ENCODE results near the gene ITIH3.

Gene ITIH3

DNA sequence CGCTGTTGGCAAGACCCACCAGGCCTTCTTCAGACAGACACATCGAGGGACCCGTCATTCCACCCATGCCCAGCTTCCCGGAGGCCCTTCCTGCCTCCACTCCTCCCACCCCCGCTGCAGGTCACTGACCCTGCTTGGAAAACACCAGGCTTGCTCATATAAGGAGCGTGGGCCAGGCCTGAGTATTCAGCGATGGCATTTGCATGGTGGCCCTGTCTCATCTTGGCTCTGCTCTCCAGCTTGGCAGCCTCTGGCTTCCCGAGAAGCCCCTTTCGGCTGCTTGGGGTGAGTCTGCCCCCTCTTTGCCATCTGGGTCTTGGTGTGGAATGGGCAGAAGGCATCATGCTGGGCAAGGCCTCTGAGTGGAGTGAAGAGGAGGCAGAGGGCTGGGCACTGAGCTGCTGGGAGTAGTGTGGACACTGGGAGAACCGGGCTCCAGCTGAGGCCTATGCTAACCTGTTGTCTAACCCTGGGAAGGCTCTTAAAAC is at the start of gene ITIH3:
TSS of gene ITIH3 (plus strand) at position 185 of the 488 bp plus-strand sequence. CDS start at position 193, 8 bp downstream.
- no peak for DNase-seq (ENCODE audit: low read depth)
- TF ChIP-seq, protein P1, sequence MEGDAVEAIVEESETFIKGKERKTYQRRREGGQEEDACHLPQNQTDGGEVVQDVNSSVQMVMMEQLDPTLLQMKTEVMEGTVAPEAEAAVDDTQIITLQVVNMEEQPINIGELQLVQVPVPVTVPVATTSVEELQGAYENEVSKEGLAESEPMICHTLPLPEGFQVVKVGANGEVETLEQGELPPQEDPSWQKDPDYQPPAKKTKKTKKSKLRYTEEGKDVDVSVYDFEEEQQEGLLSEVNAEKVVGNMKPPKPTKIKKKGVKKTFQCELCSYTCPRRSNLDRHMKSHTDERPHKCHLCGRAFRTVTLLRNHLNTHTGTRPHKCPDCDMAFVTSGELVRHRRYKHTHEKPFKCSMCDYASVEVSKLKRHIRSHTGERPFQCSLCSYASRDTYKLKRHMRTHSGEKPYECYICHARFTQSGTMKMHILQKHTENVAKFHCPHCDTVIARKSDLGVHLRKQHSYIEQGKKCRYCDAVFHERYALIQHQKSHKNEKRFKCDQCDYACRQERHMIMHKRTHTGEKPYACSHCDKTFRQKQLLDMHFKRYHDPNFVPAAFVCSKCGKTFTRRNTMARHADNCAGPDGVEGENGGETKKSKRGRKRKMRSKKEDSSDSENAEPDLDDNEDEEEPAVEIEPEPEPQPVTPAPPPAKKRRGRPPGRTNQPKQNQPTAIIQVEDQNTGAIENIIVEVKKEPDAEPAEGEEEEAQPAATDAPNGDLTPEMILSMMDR (IDR thresholded peaks at IDR 0.05; ENCODE audit: control insufficient read depth, extremely low read depth, insufficient read depth): no peak
- H3K4me3 ChIP-seq (ENCODE audit: low read depth, low read length): no peak within 1 kb of the TSS

DNA sequence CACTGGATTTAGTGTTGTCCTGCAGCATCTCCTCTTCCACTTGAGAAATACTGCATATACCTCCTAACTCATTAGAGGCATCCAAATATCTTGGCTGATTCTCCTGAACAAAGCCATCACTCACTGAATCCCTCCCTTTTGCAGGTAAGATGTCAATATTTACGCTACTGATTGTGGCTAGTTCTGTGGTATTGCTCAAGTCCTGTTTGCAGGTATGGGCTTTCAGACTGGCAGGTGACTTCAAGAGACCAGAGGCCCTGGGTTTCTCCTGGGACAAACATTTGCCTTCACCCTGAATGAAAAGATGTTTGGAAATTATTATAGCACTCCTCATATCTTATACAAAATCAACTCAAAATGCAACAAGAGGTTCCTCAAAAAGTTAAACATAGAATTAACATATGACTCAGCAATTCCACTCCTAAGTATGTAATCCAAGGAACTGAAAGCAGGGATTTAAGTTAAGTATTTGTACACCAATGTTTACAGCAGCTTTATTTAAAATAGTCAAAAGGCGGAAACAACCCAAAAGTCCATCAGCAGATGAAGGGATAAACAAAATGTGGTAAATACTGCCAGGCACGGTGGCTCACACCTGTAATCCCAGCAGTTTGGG is 42.4 kb upstream of the ITIH3 start:
- no peak for DNase-seq (ENCODE audit: low read depth)

GRCh38 chr3:52754373-52754772 is 40.2 kb upstream of the ITIH3 start:
- DNase-seq (ENCODE audit: low read depth): no peak
- H3K4me3 ChIP-seq (ENCODE audit: low read depth, low read length): no peak overlapping the region
- TF ChIP-seq, protein P1 (IDR thresholded peaks at IDR 0.05; ENCODE audit: control insufficient read depth, extremely low read depth, insufficient read depth): no peak

More for the DNA sequence above, 42.4 kb upstream of the ITIH3 start:
- TF ChIP-seq, protein P1 (IDR thresholded peaks at IDR 0.05; ENCODE audit: control insufficient read depth, extremely low read depth, insufficient read depth): no peak
- H3K4me3 ChIP-seq (ENCODE audit: low read depth, low read length): no peak overlapping the region

GRCh38 chr3:52756141-52756540 is 38.5 kb upstream of the ITIH3 start:
- H3K4me3 ChIP-seq (ENCODE audit: low read depth, low read length): no peak overlapping the region
- TF ChIP-seq, protein P1 (IDR thresholded peaks at IDR 0.05; ENCODE audit: control insufficient read depth, extremely low read depth, insufficient read depth): no peak
- no peak for DNase-seq (ENCODE audit: low read depth)

- no peak overlapping the region for H3K4me3 ChIP-seq (ENCODE audit: low read depth, low read length)
- TF ChIP-seq, protein P1 (IDR thresholded peaks at IDR 0.05; ENCODE audit: control insufficient read depth, extremely low read depth, insufficient read depth): no peak
- DNase-seq (ENCODE audit: low read depth): peak; percentile 44
Measured at GRCh38 chr3:52763466-52763865, 31.1 kb upstream of the ITIH3 start.

- no peak for DNase-seq (ENCODE audit: low read depth)
- peak overlapping the region; percentile 65 for H3K4me3 ChIP-seq (ENCODE audit: low read depth, low read length)
- TF ChIP-seq, protein P1 (IDR thresholded peaks at IDR 0.05; ENCODE audit: control insufficient read depth, extremely low read depth, insufficient read depth): no peak
Measured at GRCh38 chr3:52769786-52770455, 24.7 kb upstream of the ITIH3 start.

Measured in LNCaP clone FGC (cell line).